ENCODE results near the gene ATG101.
"Not testable (repeated sequence)": the region's sequence is repeated elsewhere in the genome, so short reads cannot be mapped to it uniquely, and the experiment has no call there.

ATG101 gene

GRCh38 chr12:52097045-52097666 lies 27.4 kb downstream of the ATG101 start:
- no peak for DNase-seq (ENCODE audit: low read depth in 1 of 2, low spot score in 1 of 2)

GRCh38 chr12:52104431-52105089 lies 34.8 kb downstream of the ATG101 start:
- DNase-seq (ENCODE audit: low read depth in 1 of 2, low spot score in 1 of 2) = not testable (repeated sequence)

- peak; percentile 41 to 53 for DNase-seq (ENCODE audit: low read depth in 1 of 2, low spot score in 1 of 2)
Observed at GRCh38 chr12:52116222-52117125, 46.7 kb downstream of the ATG101 start.

- DNase-seq (ENCODE audit: low read depth in 1 of 2, low spot score in 1 of 2) = not testable (repeated sequence)
Observed at GRCh38 chr12:52117806-52118475, 48.2 kb downstream of the ATG101 start.

GRCh38 chr12:52119398-52120254 lies 49.8 kb downstream of the ATG101 start:
- no peak for DNase-seq (ENCODE audit: low read depth in 1 of 2, low spot score in 1 of 2)

- DNase-seq (ENCODE audit: low read depth in 1 of 2, low spot score in 1 of 2) = no peak
Observed at GRCh38 chr12:52120951-52121823, 51.4 kb downstream of the ATG101 start.

- DNase-seq (ENCODE audit: low read depth in 1 of 2, low spot score in 1 of 2) = peak; percentile 35 to 39
Observed at GRCh38 chr12:52121824-52122539, 52.2 kb downstream of the ATG101 start.

- DNase-seq (ENCODE audit: low read depth in 1 of 2, low spot score in 1 of 2) = no peak
Observed at GRCh38 chr12:52122540-52122871, 52.7 kb downstream of the ATG101 start.

GRCh38 chr12:52122904-52123303 lies 53.1 kb downstream of the ATG101 start:
- no peak for DNase-seq (ENCODE audit: low read depth in 1 of 2, low spot score in 1 of 2)

GRCh38 chr12:52123487-52124186 lies 53.9 kb downstream of the ATG101 start:
- DNase-seq (ENCODE audit: low read depth in 1 of 2, low spot score in 1 of 2) = no peak

- no peak for DNase-seq (ENCODE audit: low read depth in 1 of 2, low spot score in 1 of 2)
Observed at GRCh38 chr12:52125476-52125900, 55.7 kb downstream of the ATG101 start.

- no peak for DNase-seq (ENCODE audit: low read depth in 1 of 2, low spot score in 1 of 2)
Observed at GRCh38 chr12:52126050-52126604, 56.3 kb downstream of the ATG101 start.
